ENCODE results near the gene TNS2.

DNA sequence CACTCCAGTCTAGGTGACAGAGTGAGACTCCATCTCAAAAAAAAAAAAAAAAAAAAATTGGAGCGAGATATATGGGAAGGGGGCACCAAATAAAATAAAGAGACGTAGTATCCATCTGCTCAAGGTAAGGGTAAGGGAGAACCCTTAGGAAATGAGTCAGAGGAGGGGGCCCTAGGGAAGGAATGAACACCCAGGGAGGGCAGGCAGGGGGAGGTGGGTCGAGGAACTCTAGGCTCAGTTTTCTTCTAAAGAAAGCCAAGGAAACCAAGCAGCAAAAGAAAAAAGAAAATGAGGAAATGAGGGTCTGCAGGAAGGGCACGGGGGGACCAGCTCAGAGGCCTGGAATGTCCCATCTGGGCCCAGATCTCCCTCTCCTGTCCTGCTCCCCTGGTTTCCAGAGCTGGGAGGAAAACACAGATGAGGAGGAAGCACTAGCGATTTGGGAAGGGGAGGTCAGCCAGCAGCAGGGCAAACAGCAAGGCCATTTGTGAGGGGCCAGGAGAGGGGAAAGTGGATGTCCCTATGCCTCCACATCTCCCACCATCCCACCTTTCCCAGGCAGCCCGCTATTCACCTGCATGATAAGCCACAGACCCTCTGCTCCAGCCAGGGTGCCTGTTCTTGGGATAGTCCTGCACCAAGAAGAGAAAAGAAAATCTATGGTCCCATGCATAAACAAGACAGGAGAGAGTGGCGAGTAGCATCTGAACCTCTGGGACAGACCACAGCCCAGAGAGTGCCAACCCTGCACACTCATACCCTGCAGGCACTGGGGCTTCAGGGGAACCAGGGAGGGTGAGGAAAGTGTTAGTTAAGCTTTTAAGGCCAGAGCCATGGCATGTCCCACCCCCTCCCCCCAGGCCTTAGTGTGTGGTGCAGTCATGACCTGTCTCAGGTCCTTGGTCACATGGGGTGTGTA lies 17.5 kb downstream of the TNS2 start:
- TF ChIP-seq POLR2A (IDR thresholded peaks at IDR 0.05) (no peak), CTCF (IDR thresholded peaks at IDR 0.05) (no peak)

Data from right lobe of liver (tissue), 4 donors.